Caco-2 (cell line): ENCODE data around the gene ACAA1. TPM values are rescaled to one million over a fixed set of nuclear protein-coding genes. Genes with fewer than 3 reads are reported as not detected.

Experiments
- BruUV-seq: library from RNA; stranded (reverse); fragments of 400-500 nt; replicated peaks from 2 replicates; lab custom pipeline; 2021; lab: Mats Ljungman, UMichigan
- CTCF ChIA-PET: fragments of 300-600 bp; sonication (Branson Sonifier 250); formaldehyde crosslinking; loops from one replicate; lab custom pipeline; 2022; ENCODE audit warnings: antibody characterized with exemption; lab: Charles Lee
- POLR2A ChIA-PET: fragments of 300-600 bp; sonication (Branson Sonifier 250); formaldehyde crosslinking; loops from one replicate; lab custom pipeline; 2022; ENCODE audit warnings: antibody characterized with exemption; lab: Charles Lee
- DNase-seq, 2 experiments: peaks; one replicate each; pipeline versions ENCODE4 v3.0.0 to v3.0.0-alpha.2; 2020 to 2022
- H3K27me3 ChIP-seq: replicated peaks from 2 replicates; pipeline ENCODE4 v1.6.0; 2011; ENCODE audit warnings: low read length; ENCODE audit not compliant: control insufficient read depth, insufficient read depth
- H3K36me3 ChIP-seq: 2 replicates; pipeline ENCODE4 v1.5.1; 2011; ENCODE audit warnings: low read length; ENCODE audit not compliant: control insufficient read depth, insufficient read depth
- H3K4me1 ChIP-seq: fragments of 250-450 bp; sonication (Bioruptor Pico); 2 replicates; pipeline ENCODE4 v1.5.1; 2020; ENCODE audit warnings: mild to moderate bottlenecking
- H3K4me3 ChIP-seq: 2 replicates; pipeline ENCODE4 v1.5.1; 2011; ENCODE audit warnings: low read depth, mild to moderate bottlenecking, control low read depth, low read length
- H3K9me3 ChIP-seq: fragments of 250-450 bp; sonication (Bioruptor Pico); 2 replicates; pipeline ENCODE4 v1.5.1; 2020; ENCODE audit warnings: mild to moderate bottlenecking, moderate library complexity
- H3K27ac Mint-ChIP-seq: one replicate; pipeline ENCODE4 v1.8.0; 2022; ENCODE audit warnings: mixed read lengths; ENCODE audit not compliant: unreplicated experiment
- H3K27me3 Mint-ChIP-seq: one replicate; pipeline ENCODE4 v1.8.0; 2022; ENCODE audit warnings: mixed read lengths; ENCODE audit not compliant: insufficient read depth, unreplicated experiment
- H3K36me3 Mint-ChIP-seq: one replicate; pipeline ENCODE4 v1.8.0; 2022; ENCODE audit warnings: mild to moderate bottlenecking, mixed read lengths; ENCODE audit not compliant: insufficient read depth, unreplicated experiment
- H3K4me1 Mint-ChIP-seq: one replicate; pipeline ENCODE4 v1.8.0; 2022; ENCODE audit warnings: low read depth, mixed read lengths; ENCODE audit not compliant: unreplicated experiment
- H3K4me3 Mint-ChIP-seq: one replicate; pipeline ENCODE4 v1.8.0; 2022; ENCODE audit warnings: mild to moderate bottlenecking, moderate library complexity, mixed read lengths; ENCODE audit not compliant: unreplicated experiment
- H3K9me3 Mint-ChIP-seq: one replicate; pipeline ENCODE4 v1.8.0; 2022; ENCODE audit warnings: mixed read lengths; ENCODE audit not compliant: unreplicated experiment
- CTCF ChIP-seq, 2 experiments: fragments of 200-600 bp in 1 of 2; IDR thresholded peaks; 1 replicate in 1 of 2; 2 replicates in 1 of 2; pipeline versions ENCODE4 v1.5.1 to v1.8.0; 2011 to 2022; ENCODE audit warnings: antibody characterized with exemption in 1 of 2, control low read depth in 1 of 2, inconsistent platforms in 1 of 2, low read depth in 1 of 2, low read length in 1 of 2, mild to moderate bottlenecking in 1 of 2, moderate library complexity in 1 of 2; ENCODE audit not compliant: insufficient read depth in 1 of 2, severe bottlenecking in 1 of 2, unreplicated experiment in 1 of 2
- intact Hi-C: fragments of 100-400 bp; cut with micrococcal nuclease; formaldehyde crosslinking; loops from one replicate; pipeline ENCODE4 v1.10.0; 2022; ENCODE audit not compliant: unreplicated experiment
- total RNA-seq: library from RNA; stranded (reverse); gene quantifications from 2 replicates; pipeline ENCODE4 v1.2.3, GENCODE V29; 2022

ACAA1 gene
- total RNA-seq, 1 experiment from 2014 or later: 139 TPM

DNA sequence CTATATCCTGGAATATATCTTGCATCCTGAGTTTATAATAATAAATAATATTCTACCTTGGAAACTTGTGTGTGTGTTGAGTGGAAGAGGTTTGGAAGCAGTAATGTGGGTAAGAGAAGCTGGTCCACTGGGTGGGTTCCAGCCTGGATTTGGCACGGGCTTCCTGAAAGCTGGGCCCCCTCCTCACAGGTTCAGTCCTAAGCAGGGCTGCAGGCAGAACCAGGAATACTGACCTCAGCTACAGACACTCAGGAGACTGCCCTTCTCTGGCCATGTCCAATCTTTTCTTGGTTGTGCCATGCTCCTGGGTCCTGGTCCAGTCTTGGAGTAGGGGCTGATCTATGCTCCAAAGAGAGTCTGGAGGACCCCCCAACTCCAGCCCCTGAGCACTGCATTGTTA lies 6.0 kb upstream of the ACAA1 start:
- H3K36me3 Mint-ChIP-seq: no peaks in the 10 kb centered on the region
- peaks cover 4% of the 10 kb centered on the region; the same call in 1 of the 2 replicates for H3K9me3 ChIP-seq
- no peak overlapping the region for H3K4me3 ChIP-seq
- no peaks in the 10 kb centered on the region for H3K27me3 Mint-ChIP-seq
- DNase-seq: no peak
- no TSS peak for BruUV-seq
- ChIA-PET CTCF (no interaction called here), POLR2A (no interaction called here)
- H3K4me1 Mint-ChIP-seq: peaks cover 6% of the 10 kb centered on the region
- no peak for TF ChIP-seq CTCF (IDR thresholded peaks at IDR 0.05; ENCODE audit: insufficient read depth in 1 of 2, low read depth in 1 of 2, low read length in 1 of 2, severe bottlenecking in 1 of 2, unreplicated experiment in 1 of 2)
- intact Hi-C loops: no loop called here
- no peak overlapping the region for H3K27ac Mint-ChIP-seq
- no peaks in the 10 kb centered on the region for H3K27me3 ChIP-seq
- peaks cover 9% of the 10 kb centered on the region for H3K4me1 ChIP-seq
- H3K4me3 Mint-ChIP-seq: no peak overlapping the region
- H3K36me3 ChIP-seq: no peaks in the 10 kb centered on the region
- peaks cover 13% of the 10 kb centered on the region for H3K9me3 Mint-ChIP-seq

- POLR2A ChIA-PET: no interaction called here
- peaks cover 7% of the 10 kb centered on the region for H3K9me3 Mint-ChIP-seq
- DNase-seq: no peak
- no peak overlapping the region for H3K4me3 Mint-ChIP-seq
- peaks cover 14% of the 10 kb centered on the region for H3K4me1 ChIP-seq
- H3K9me3 ChIP-seq: no peaks in the 10 kb centered on the region; the same call in 1 of the 2 replicates
- H3K27ac Mint-ChIP-seq: no peak overlapping the region
- intact Hi-C loops: no loop called here
- H3K27me3 Mint-ChIP-seq: no peaks in the 10 kb centered on the region
- no peaks in the 10 kb centered on the region for H3K36me3 ChIP-seq
- no TSS peak for BruUV-seq
- H3K36me3 Mint-ChIP-seq: peaks cover 5% of the 10 kb centered on the region
- no peak for TF ChIP-seq CTCF (IDR thresholded peaks at IDR 0.05; ENCODE audit: insufficient read depth in 1 of 2, low read depth in 1 of 2, low read length in 1 of 2, severe bottlenecking in 1 of 2, unreplicated experiment in 1 of 2)
- CTCF ChIA-PET: no interaction called here
- H3K4me1 Mint-ChIP-seq: peaks cover 6% of the 10 kb centered on the region
- H3K27me3 ChIP-seq: no peaks in the 10 kb centered on the region
- no peak overlapping the region for H3K4me3 ChIP-seq
Measured at GRCh38 chr3:38141952-38142273, 5.0 kb upstream of the ACAA1 start.

- Histone ChIP-seq H3K4me1 (peaks cover 14% of the 10 kb centered on the region), H3K4me3 (no peak overlapping the region), H3K36me3 (no peaks in the 10 kb centered on the region), H3K27me3 (no peaks in the 10 kb centered on the region), H3K9me3 (no peaks in the 10 kb centered on the region)
- H3K36me3 Mint-ChIP-seq: peaks cover 9% of the 10 kb centered on the region
- no peak for TF ChIP-seq CTCF (IDR thresholded peaks at IDR 0.05; ENCODE audit: insufficient read depth in 1 of 2, low read depth in 1 of 2, low read length in 1 of 2, severe bottlenecking in 1 of 2, unreplicated experiment in 1 of 2)
- BruUV-seq: no TSS peak
- no peak overlapping the region for H3K4me3 Mint-ChIP-seq
- CTCF ChIA-PET: interaction anchor here (1.2 kb wide), 1 partner anchor 157 kb away, joined by 5 read pairs; no protein-coding TSS in a partner anchor
- H3K27ac Mint-ChIP-seq: no peak overlapping the region
- H3K27me3 Mint-ChIP-seq: no peaks in the 10 kb centered on the region
- intact Hi-C loops: no loop called here
- H3K9me3 Mint-ChIP-seq: peaks cover 1% of the 10 kb centered on the region
- no peak for DNase-seq
- peaks cover 6% of the 10 kb centered on the region for H3K4me1 Mint-ChIP-seq
- POLR2A ChIA-PET: no interaction called here
Measured at GRCh38 chr3:38141173-38141951, 4.4 kb upstream of the ACAA1 start.
